ENCODE data around the gene HACE1. TPM values are rescaled to one million over a fixed set of nuclear protein-coding genes. Genes with fewer than 3 reads are reported as not detected.
A peak's percentile ranks its signal among the peaks of the same experiment; 100 is the strongest.

Gene HACE1
- total RNA-seq, 4 donors from 2014 or later: 13.3 to 20.4 (median 15.0) TPM

DNA sequence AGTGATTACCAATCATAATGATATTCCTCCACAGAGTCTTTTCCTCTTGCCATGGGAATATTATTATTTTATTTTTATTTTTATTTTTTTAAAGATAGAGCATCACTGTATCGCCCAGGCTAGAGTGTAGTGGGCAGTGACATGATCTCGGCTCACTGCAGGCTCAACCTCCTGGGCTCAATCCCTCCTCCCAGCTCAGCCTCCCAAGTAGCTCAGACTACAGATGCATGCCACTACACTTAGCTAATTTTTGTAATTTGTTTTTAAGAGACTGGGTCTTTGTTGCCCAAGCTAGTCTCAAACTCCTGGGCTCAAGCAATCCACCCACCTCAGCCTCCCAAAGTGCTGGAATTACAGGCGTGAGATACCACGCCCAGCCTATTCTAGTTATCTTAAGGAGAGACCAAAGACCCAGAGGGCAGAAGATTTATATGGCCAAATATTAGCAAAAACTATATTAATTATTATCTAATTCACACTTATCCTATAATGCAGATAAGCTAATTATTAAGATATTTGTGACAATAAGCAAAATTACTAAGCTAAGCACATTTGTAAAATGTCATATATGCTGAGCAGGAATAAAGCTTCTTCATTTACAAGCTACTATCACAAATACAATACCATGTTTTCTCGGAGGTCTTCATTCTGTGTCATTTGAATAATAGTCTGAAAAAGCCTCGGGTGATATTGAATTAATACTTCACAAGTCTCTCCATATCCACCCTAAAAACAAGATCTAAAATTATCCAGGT is 63.5 kb downstream of the HACE1 start:
- Histone ChIP-seq H3K4me3 (replicated peaks in 1 of 3) (no peak overlapping the region), H3K27me3 (no peaks in the 10 kb centered on the region), H3K4me1 (no peaks in the 10 kb centered on the region), H3K9me3 (no peaks in the 10 kb centered on the region), H3K36me3 (no peaks in the 10 kb centered on the region), H3K27ac (no peak overlapping the region)
- DNase-seq: no peak
- 94 to 95% methylated on average over 6 of the region's 6 CpGs for WGBS, 2 donors
- intact Hi-C loops (cut with DNase I): no loop called here
- TF ChIP-seq, protein P1, sequence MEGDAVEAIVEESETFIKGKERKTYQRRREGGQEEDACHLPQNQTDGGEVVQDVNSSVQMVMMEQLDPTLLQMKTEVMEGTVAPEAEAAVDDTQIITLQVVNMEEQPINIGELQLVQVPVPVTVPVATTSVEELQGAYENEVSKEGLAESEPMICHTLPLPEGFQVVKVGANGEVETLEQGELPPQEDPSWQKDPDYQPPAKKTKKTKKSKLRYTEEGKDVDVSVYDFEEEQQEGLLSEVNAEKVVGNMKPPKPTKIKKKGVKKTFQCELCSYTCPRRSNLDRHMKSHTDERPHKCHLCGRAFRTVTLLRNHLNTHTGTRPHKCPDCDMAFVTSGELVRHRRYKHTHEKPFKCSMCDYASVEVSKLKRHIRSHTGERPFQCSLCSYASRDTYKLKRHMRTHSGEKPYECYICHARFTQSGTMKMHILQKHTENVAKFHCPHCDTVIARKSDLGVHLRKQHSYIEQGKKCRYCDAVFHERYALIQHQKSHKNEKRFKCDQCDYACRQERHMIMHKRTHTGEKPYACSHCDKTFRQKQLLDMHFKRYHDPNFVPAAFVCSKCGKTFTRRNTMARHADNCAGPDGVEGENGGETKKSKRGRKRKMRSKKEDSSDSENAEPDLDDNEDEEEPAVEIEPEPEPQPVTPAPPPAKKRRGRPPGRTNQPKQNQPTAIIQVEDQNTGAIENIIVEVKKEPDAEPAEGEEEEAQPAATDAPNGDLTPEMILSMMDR (IDR thresholded peaks at IDR 0.05): no peak
- no peak for TF ChIP-seq POLR2A (IDR thresholded peaks at IDR 0.05)

DNA sequence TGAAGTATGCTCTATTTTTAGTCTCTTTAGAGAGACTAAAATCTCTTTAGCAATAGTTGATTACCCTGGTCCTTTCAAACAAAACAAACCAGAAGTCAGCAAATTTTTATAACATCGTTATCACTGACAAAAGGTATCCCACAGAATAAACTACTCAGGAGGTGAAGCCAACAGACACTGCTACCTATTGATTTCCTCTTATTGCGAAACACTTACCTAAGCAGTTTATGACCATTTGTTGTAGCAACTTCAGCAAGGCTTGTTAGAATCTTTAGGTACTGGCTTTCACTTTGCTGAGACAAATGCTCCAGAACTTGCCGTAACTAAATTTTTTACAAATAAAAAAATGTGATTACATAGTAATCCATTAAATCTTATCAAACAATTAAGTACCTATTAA is 64.4 kb downstream of the HACE1 start:
- H3K27me3 ChIP-seq: no peaks in the 10 kb centered on the region
- intact Hi-C loops (cut with DNase I): no loop called here
- no peak for DNase-seq
- H3K4me1 ChIP-seq: no peaks in the 10 kb centered on the region
- H3K4me3 ChIP-seq (replicated peaks in 1 of 3): no peak overlapping the region
- H3K27ac ChIP-seq: no peak overlapping the region
- 89% methylated on average over 3 of the region's 3 CpGs for WGBS, 2 donors
- no peaks in the 10 kb centered on the region for H3K36me3 ChIP-seq
- TF ChIP-seq POLR2A (IDR thresholded peaks at IDR 0.05): no peak
- TF ChIP-seq, protein P1 (IDR thresholded peaks at IDR 0.05): no peak
- no peaks in the 10 kb centered on the region for H3K9me3 ChIP-seq

DNA sequence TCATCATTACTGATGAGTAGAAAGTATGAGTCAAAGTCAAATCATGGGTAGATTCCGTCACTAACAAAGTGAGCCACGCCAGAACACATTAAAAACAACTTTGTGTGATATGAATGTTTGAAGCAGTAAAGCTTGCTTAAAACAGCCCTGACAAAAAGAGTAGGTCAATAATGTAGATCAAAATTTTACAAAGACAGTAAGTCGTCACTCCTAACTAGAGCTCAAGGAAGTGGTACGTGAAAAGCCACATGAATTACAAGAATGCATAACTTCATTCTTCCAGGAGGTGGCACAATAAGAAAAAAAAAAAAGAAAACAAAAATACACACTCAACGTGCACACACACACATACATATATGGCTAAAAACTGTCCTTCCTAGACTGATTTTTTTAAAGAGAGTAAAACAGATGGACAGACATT is 69.9 kb downstream of the HACE1 start:
- 64 to 66% methylated on average over 5 of the region's 5 CpGs for WGBS, 2 donors
- TF ChIP-seq POLR2A (IDR thresholded peaks at IDR 0.05): no peak
- TF ChIP-seq, protein P1 (IDR thresholded peaks at IDR 0.05): peak in 3 of 6 experiments; percentile 8 to 46 (median 36)
- H3K27ac ChIP-seq: no peak overlapping the region
- H3K4me3 ChIP-seq (replicated peaks in 1 of 3): no peak overlapping the region
- H3K36me3 ChIP-seq: no peaks in the 10 kb centered on the region
- DNase-seq: no peak
- H3K27me3 ChIP-seq: no peaks in the 10 kb centered on the region
- intact Hi-C loops (cut with DNase I): no loop called here
- no peaks in the 10 kb centered on the region for H3K4me1 ChIP-seq
- no peaks in the 10 kb centered on the region for H3K9me3 ChIP-seq

DNA sequence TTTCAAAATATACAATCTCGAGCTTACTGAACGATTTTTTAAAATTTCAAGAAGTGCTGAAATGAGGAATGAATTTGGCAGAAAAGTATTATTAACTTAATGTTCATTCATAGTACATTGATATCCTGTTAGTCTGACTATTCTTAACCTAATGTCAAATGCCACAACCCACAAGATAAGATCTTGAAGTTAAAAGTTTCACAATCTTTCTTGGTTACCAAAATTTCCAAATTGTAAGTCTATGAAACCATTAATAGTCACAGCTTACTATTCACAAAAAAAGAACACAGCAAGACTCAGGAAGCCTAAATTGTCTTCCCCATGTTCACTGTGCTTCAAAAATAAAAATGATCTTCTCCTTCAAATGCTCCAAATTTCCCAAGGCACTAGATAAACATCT is 71.3 kb downstream of the HACE1 start:
- H3K36me3 ChIP-seq: no peaks in the 10 kb centered on the region
- WGBS, 2 donors: 88% methylated on average over 2 of the region's 2 CpGs

DNA sequence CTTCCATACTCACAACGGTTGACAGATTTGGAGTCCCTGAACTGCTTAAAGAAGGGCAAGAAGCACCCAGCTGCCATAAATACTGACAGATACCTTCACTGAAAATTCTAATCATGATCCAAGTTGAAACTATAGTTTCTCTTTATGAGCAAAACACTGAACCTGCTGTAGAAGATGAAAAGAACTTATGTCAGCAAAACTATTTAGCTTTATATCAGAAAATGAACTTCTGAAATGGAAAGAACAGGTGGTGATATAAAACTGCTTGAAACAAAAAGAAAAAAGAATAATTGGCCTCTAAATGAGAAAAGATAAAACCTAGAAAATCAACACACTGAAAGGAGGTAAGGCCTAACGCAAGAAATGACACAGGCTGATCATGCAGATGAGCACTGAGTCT is 72.4 kb downstream of the HACE1 start:
- Histone ChIP-seq H3K27me3 (no peaks in the 10 kb centered on the region), H3K4me3 (replicated peaks in 1 of 3) (no peak overlapping the region), H3K36me3 (no peaks in the 10 kb centered on the region), H3K4me1 (no peaks in the 10 kb centered on the region), H3K27ac (no peak overlapping the region), H3K9me3 (no peaks in the 10 kb centered on the region)
- no peak for DNase-seq
- TF ChIP-seq, protein P1 (IDR thresholded peaks at IDR 0.05): no peak
- no peak for TF ChIP-seq POLR2A (IDR thresholded peaks at IDR 0.05)
- intact Hi-C loops (cut with DNase I): no loop called here
- WGBS, 2 donors: 82 to 85% methylated on average over 2 of the region's 2 CpGs

More for the DNA sequence above, 71.3 kb downstream of the HACE1 start:
- no peak for TF ChIP-seq POLR2A (IDR thresholded peaks at IDR 0.05)
- TF ChIP-seq, protein P1 (IDR thresholded peaks at IDR 0.05): no peak
- no peak for DNase-seq
- intact Hi-C loops (cut with DNase I): no loop called here
- Histone ChIP-seq H3K4me3 (replicated peaks in 1 of 3) (no peak overlapping the region), H3K4me1 (no peaks in the 10 kb centered on the region), H3K27me3 (no peaks in the 10 kb centered on the region), H3K27ac (no peak overlapping the region), H3K9me3 (no peaks in the 10 kb centered on the region)
